ENCODE data around the gene ATP6V0E2.

DNA sequence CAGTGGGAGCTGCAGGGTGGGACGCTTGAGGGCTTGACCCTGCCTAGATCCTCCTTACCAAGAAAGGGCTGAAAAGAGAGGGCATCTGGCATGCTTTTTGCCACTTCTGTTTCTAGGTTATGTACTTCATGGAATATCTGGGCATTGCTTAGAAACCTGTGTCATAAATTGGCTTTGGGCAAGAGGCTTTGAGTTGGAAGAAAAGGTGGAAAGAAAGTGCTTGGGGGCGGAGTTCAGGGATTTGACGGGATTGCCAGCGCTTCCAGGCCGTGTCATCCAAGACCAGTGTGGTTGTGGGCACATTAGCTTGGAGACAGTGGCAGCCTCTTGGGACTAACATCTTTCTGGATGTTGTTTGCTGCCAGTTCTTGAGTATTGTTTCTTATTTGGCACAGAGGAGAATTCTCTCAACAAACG, 34.8 kb upstream of the ATP6V0E2 start:
- TF ChIP-seq, protein P1, sequence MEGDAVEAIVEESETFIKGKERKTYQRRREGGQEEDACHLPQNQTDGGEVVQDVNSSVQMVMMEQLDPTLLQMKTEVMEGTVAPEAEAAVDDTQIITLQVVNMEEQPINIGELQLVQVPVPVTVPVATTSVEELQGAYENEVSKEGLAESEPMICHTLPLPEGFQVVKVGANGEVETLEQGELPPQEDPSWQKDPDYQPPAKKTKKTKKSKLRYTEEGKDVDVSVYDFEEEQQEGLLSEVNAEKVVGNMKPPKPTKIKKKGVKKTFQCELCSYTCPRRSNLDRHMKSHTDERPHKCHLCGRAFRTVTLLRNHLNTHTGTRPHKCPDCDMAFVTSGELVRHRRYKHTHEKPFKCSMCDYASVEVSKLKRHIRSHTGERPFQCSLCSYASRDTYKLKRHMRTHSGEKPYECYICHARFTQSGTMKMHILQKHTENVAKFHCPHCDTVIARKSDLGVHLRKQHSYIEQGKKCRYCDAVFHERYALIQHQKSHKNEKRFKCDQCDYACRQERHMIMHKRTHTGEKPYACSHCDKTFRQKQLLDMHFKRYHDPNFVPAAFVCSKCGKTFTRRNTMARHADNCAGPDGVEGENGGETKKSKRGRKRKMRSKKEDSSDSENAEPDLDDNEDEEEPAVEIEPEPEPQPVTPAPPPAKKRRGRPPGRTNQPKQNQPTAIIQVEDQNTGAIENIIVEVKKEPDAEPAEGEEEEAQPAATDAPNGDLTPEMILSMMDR (IDR thresholded peaks at IDR 0.05), result no peak
- TF ChIP-seq POLR2AphosphoS5 (IDR thresholded peaks at IDR 0.05) (no peak), POLR2A (IDR thresholded peaks at IDR 0.05; ENCODE audit: low read depth) (no peak)
